Subcutaneous adipose tissue (tissue), 4 donors: ENCODE measurements around the gene HHIP. TPM values are rescaled to one million over a fixed set of nuclear protein-coding genes. Genes with fewer than 3 reads are reported as not detected.

Experiments
- CTCF ChIP-seq: fragments of 450-650 bp; IDR thresholded peaks from one replicate; pipeline ENCODE4 v1.5.1; 2016; ENCODE audit warnings: low read depth, mild to moderate bottlenecking, control low read depth, antibody characterized with exemption, moderate library complexity
- total RNA-seq, 4 donors: library from RNA; depleted of rRNA; stranded (reverse); fragments of >200 nt; gene quantifications; one replicate each; pipeline ENCODE4 v1.1.0, GENCODE V29; 2016

HHIP gene
- 1 to 10 TPM in 2 of 4 donors, under 1 TPM in 2; 0.38 to 1.9 (median 1.0) TPM for total RNA-seq

- no peak for TF ChIP-seq CTCF
Measured at GRCh38 chr4:144645631-144646522, at the start of gene HHIP. Gene HHIP (plus strand): TSS chr4:144646156. CDS start chr4:144646676, 520 bp downstream.

GRCh38 chr4:144597171-144597570, 48.8 kb upstream of the HHIP start:
- no peak for TF ChIP-seq CTCF

GRCh38 chr4:144599621-144600020, 46.3 kb upstream of the HHIP start:
- no peak for TF ChIP-seq CTCF

- TF ChIP-seq CTCF = no peak
Measured at GRCh38 chr4:144611850-144612249, 34.1 kb upstream of the HHIP start.

- no peak for TF ChIP-seq CTCF
Measured at GRCh38 chr4:144614850-144615585, 30.9 kb upstream of the HHIP start.

- TF ChIP-seq CTCF = no peak
Measured at GRCh38 chr4:144621681-144622080, 24.3 kb upstream of the HHIP start.

- no peak for TF ChIP-seq CTCF
Measured at GRCh38 chr4:144627663-144628076, 18.3 kb upstream of the HHIP start.
